HG03135 (cell line): ENCODE measurements around the gene MYOF.
A peak's percentile ranks its signal among the peaks of the same experiment; 100 is the strongest.

Experiments used
- ATAC-seq: cut with Tn5 transposase; IDR thresholded peaks from one replicate; pipeline ENCODE4 v1.9.1; 2021; ENCODE audit warnings: mild to moderate bottlenecking, moderate library complexity; ENCODE audit not compliant: unreplicated experiment

MYOF gene

GRCh38 chr10:93482145-93482834 is at the start of gene MYOF:
Gene MYOF (minus strand): TSS chr10:93482334. CDS start chr10:93482194, 140 bp downstream.
- ATAC-seq = peak; percentile 83

GRCh38 chr10:93518531-93518930 is 36.4 kb upstream of the MYOF start:
- ATAC-seq = no peak

- no peak for ATAC-seq
These were observed 33.9 kb upstream of the MYOF start for GRCh38 chr10:93516006-93516380.

- no peak for ATAC-seq
These were observed 33.2 kb upstream of the MYOF start for GRCh38 chr10:93515071-93516005.

GRCh38 chr10:93514521-93514920 is 32.4 kb upstream of the MYOF start:
- no peak for ATAC-seq

- no peak for ATAC-seq
These were observed 31.0 kb upstream of the MYOF start for GRCh38 chr10:93513091-93513490.

GRCh38 chr10:93512565-93512964 is 30.4 kb upstream of the MYOF start:
- ATAC-seq = no peak

GRCh38 chr10:93509816-93510215 is 27.7 kb upstream of the MYOF start:
- no peak for ATAC-seq

- ATAC-seq = no peak
These were observed 22.9 kb upstream of the MYOF start for GRCh38 chr10:93505075-93505474.

GRCh38 chr10:93503075-93503474 is 20.9 kb upstream of the MYOF start:
- peak; percentile 48 for ATAC-seq

- no peak for ATAC-seq
These were observed 19.5 kb upstream of the MYOF start for GRCh38 chr10:93501650-93502049.

GRCh38 chr10:93498166-93498565 is 16.0 kb upstream of the MYOF start:
- ATAC-seq = no peak

- peak; percentile 98 for ATAC-seq
These were observed 14.3 kb upstream of the MYOF start, which contains the start of gene CEP55 for GRCh38 chr10:93496322-93497041. Gene CEP55 (plus strand): TSS chr10:93496612. CDS start chr10:93500052, 3,440 bp downstream.

- peak; percentile 26 for ATAC-seq
These were observed 13.7 kb upstream of the MYOF start for GRCh38 chr10:93495654-93496321.

- ATAC-seq = no peak
These were observed 12.4 kb upstream of the MYOF start for GRCh38 chr10:93494494-93494893.

GRCh38 chr10:93493162-93493561 is 11.0 kb upstream of the MYOF start:
- ATAC-seq = no peak

GRCh38 chr10:93491602-93492121 is 9.5 kb upstream of the MYOF start:
- no peak for ATAC-seq

GRCh38 chr10:93488956-93489528 is 6.9 kb upstream of the MYOF start:
- ATAC-seq = no peak

GRCh38 chr10:93485690-93486089 is 3.6 kb upstream of the MYOF start:
- no peak for ATAC-seq

GRCh38 chr10:93481637-93482144 is 443 bp downstream of the MYOF start:
- no peak for ATAC-seq
